DMS 273 (cell line): Measurements from ENCODE around the gene HOXA11.

Experiments
- DNase-seq: peaks from one replicate; lab custom pipeline; 2025; ENCODE audit not compliant: unreplicated experiment; lab: John Stamatoyannopoulos, UW

The HOXA11 gene

DNA sequence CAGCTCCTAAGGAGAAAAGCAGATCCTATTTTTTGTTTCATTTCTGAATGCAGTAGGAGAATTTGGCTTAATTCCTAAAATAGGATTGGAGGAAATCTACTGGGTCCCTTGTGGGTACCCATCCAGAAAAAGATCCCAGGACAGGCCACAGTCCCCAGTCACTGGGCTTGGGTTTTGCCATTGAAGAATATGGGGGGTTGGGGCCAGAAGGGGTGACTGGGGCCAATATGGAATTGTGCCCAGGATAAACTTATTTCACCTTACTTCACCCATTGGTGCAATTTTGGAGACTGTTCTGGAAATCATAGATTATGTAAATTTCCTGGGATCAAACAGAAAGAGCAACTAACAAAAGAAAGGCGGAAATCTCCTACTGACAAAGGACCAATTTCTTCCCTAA, 46.6 kb downstream of the HOXA11 start:
- no peak for DNase-seq

GRCh38 chr7:27137640-27138315, 47.3 kb downstream of the HOXA11 start:
- DNase-seq = no peak

- DNase-seq = no peak
Observed at GRCh38 chr7:27134392-27134791, 50.6 kb downstream of the HOXA11 start.

- no peak for DNase-seq
Observed at GRCh38 chr7:27133409-27134231, 51.4 kb downstream of the HOXA11 start.

GRCh38 chr7:27132978-27133377, 52.1 kb downstream of the HOXA11 start:
- DNase-seq = no peak

DNA sequence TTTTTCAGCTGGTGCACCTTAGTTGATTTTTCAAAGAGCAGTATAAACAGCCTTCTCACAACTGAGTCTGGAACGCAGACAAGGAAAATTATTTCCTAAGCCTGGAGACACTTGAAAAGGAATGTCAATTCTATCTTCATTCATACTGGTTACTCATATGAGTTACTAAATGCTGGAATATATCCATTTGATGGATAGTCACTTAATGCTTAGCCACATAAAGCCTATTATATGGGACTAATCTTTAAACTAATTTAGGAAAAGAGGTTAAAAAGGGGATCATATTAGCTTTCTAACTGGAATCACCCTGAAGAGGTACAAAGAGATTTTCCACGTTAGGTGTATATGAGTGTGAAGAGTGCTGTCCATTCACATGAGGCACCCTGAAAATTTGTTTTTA, 52.8 kb downstream of the HOXA11 start:
- no peak for DNase-seq

GRCh38 chr7:27131390-27131819, 53.6 kb downstream of the HOXA11 start:
- no peak for DNase-seq
